ENCODE data around the gene TMEM190. TPM values are rescaled to one million over a fixed set of nuclear protein-coding genes. Genes with fewer than 3 reads are reported as not detected.

Gene TMEM190
- total RNA-seq, 4 donors from 2014 or later: not detected

DNA sequence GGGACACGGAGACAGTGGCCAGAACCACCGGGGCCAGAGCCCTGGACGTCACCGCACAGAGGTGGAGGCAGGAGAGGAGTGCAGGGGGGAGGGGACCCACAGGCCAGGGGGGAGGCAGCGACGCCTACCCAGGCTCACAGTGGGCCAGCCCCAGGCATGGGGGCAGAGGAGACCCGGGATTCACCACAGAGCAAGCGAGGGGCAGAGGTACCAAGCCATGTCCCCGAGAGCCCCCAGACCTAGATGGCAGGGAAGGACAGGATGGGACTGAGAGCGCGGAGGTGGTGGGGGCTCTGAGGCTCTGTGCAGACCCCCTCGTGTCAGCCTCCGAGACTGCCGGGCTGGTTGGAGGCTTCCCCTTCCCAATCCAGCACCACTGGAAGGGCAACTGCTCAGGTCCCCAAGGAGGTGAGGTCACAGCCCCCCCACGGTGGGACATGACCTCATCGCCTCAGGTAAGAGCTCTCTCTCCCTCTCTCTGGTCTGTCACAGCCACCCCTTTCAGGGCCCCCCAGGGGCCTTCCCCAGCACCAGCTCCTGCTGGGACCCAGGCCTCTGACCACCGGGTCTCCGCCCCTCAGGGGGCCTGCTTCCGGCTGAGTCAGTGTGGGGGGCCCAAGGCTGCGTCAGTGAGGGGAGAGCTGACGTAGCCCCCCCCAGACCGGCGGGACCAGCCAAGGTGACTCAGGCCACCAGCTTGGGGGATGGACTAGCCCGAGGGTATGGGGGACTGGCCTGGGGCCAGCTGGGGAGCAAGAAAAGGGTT lies 4.1 kb upstream of the TMEM190 start:
- Histone ChIP-seq H3K27ac (no peak overlapping the region), H3K9me3 (no peaks in the 10 kb centered on the region), H3K27me3 (peaks cover 42% of the 10 kb centered on the region), H3K36me3 (no peaks in the 10 kb centered on the region), H3K4me1 (peaks cover 0 to 20% of the 10 kb centered on the region in 2 donors), H3K4me3 (replicated peaks in 1 of 3) (no peak overlapping the region)
- intact Hi-C loops (cut with DNase I): no loop called here
- TF ChIP-seq, protein P1, sequence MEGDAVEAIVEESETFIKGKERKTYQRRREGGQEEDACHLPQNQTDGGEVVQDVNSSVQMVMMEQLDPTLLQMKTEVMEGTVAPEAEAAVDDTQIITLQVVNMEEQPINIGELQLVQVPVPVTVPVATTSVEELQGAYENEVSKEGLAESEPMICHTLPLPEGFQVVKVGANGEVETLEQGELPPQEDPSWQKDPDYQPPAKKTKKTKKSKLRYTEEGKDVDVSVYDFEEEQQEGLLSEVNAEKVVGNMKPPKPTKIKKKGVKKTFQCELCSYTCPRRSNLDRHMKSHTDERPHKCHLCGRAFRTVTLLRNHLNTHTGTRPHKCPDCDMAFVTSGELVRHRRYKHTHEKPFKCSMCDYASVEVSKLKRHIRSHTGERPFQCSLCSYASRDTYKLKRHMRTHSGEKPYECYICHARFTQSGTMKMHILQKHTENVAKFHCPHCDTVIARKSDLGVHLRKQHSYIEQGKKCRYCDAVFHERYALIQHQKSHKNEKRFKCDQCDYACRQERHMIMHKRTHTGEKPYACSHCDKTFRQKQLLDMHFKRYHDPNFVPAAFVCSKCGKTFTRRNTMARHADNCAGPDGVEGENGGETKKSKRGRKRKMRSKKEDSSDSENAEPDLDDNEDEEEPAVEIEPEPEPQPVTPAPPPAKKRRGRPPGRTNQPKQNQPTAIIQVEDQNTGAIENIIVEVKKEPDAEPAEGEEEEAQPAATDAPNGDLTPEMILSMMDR (IDR thresholded peaks at IDR 0.05): no peak
- no peak for TF ChIP-seq POLR2A (IDR thresholded peaks at IDR 0.05)
- no peak for DNase-seq
- WGBS, 2 donors: 29 to 39% methylated on average over 12 to 19 of the region's 24 CpGs

DNA sequence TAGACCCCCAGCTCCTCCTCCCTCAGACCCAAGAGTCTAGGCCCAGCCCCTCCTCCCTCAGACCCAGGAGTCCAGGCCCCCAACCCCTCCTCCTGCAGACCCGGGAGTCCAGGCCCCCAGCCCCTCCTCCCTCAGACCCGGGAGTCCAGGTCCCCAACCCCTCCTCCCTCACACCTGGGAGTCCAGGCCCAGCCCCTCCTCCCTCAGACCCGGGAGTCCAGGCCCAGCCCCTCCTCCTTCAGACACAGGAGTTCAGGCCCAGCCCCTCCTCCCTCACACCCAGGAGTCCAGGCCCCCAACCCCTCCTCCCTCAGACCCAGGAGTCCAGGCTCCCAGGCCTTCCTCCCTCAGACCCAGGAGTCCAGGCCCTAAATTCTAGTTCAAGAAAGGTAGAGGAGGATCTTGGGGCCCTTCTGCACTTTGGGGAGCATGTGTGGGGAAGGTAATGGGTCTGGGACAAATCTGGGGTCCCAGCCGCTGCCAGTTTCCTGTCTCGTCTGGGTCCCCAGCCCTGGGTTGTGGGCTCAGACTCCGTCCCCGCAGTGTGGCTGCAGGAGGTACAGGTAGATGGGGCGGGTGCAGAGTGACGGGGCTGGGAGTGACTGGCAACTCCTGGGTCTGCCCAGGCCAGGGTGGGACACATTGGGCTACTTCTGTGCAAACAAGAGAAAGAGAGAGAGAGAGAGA lies 3.2 kb upstream of the TMEM190 start:
- Histone ChIP-seq H3K4me3 (replicated peaks in 1 of 3) (no peak overlapping the region), H3K36me3 (no peaks in the 10 kb centered on the region), H3K4me1 (peaks cover 0 to 20% of the 10 kb centered on the region in 2 donors), H3K27me3 (peaks cover 46% of the 10 kb centered on the region), H3K9me3 (no peaks in the 10 kb centered on the region), H3K27ac (no peak overlapping the region)
- intact Hi-C loops (cut with DNase I): no loop called here
- no peak for TF ChIP-seq POLR2A (IDR thresholded peaks at IDR 0.05)
- TF ChIP-seq, protein P1 (IDR thresholded peaks at IDR 0.05): no peak
- DNase-seq: no peak
- 55 to 63% methylated on average over 4 to 7 of the region's 9 CpGs for WGBS, 2 donors

DNA sequence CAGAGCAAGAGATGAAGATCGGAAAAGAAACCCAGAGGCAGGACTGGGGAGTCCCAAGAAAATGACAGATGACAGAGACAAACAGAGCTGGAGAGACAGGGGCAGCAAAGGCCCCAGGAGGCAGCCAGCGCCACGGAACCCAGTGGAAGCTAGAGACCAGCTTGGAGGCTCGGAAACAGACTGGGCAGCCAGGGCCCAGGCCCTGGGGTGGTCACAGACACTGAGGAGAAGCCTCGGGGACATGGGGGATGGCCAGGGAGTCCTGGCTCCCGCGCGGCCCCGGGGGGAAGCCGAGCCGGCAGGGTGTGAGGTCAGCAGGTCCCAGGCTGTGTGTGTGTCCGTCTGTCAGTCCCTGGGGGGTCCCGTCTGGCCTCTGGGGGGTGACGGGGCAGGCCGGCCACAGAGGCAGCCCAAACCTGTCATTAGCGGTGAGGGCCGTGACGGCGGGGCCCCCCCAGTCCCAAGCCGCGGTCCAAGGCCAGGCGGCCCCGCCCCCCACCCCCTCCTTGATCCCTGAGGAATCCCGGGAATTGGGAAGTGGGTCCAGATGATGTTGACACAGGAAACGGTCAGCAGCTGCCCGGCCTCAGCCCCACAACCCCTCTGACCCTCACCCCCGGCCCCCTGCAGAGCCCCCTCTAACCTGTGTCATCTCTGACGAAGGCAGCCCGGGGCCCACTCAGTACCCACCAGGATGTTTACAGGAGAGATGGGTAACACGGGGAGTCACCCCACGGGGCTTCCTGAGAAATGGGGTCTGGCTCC lies 2.5 kb upstream of the TMEM190 start:
- TF ChIP-seq POLR2A (IDR thresholded peaks at IDR 0.05): no peak
- TF ChIP-seq, protein P1 (IDR thresholded peaks at IDR 0.05): no peak
- peaks cover 41% of the 10 kb centered on the region for H3K27me3 ChIP-seq
- no peak overlapping the region for H3K27ac ChIP-seq
- no peaks in the 10 kb centered on the region for H3K36me3 ChIP-seq
- H3K4me1 ChIP-seq: peaks cover 0 to 14% of the 10 kb centered on the region in 2 donors
- 10 to 11% methylated on average over 14 to 16 of the region's 31 CpGs for WGBS, 2 donors
- no peak overlapping the region for H3K4me3 ChIP-seq (replicated peaks in 1 of 3)
- DNase-seq: no peak
- intact Hi-C loops (cut with DNase I): no loop called here
- no peaks in the 10 kb centered on the region for H3K9me3 ChIP-seq

DNA sequence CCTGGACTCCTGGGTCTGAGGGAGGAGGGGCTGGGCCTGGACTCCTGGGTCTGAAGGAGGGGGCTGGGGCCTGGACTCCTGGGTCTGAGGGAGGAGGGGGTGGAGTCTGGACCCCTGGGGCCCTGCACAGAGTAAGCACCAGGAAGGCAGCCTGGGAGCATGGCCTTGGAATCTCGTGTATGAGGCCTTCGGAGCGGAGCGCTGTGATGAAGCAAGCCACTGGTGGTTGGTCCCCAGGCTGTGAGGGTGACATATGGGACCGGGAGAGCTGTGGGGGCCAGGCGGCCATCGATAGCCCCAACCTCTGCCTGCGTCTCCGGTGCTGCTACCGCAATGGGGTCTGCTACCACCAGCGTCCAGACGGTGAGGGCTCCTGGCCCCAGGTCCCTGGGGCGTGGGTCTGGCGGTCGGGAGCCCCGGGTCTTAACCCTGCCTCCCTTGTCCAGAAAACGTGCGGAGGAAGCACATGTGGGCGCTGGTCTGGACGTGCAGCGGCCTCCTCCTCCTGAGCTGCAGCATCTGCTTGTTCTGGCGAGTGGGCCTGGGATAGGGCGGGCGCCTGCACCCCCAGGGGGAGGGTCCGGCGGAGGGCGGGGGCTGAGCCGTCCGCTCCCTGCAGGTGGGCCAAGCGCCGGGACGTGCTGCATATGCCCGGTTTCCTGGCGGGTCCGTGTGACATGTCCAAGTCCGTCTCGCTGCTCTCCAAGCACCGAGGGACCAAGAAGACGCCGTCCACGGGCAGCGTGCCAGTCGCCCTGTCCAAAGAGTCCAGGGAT lies 918 bp downstream of the TMEM190 start:
- TF ChIP-seq, protein P1 (IDR thresholded peaks at IDR 0.05): no peak
- TF ChIP-seq POLR2A (IDR thresholded peaks at IDR 0.05): no peak
- intact Hi-C loops (cut with DNase I): no loop called here
- no peak overlapping the region for H3K27ac ChIP-seq
- H3K27me3 ChIP-seq: peaks cover 25% of the 10 kb centered on the region
- H3K4me1 ChIP-seq: peaks cover 0 to 5% of the 10 kb centered on the region in 2 donors
- WGBS, 2 donors: 14 to 16% methylated on average over 15 to 20 of the region's 43 CpGs
- H3K4me3 ChIP-seq (replicated peaks in 1 of 3): no peak overlapping the region
- DNase-seq: peak in 1 of 2 donors; percentile 13
- H3K9me3 ChIP-seq: no peaks in the 10 kb centered on the region
- H3K36me3 ChIP-seq: no peaks in the 10 kb centered on the region
